Progenitor cell of endocrine pancreas (in vitro differentiated cells): Measurements from ENCODE around the gene RAP1GAP2. TPM values are rescaled to one million over a fixed set of nuclear protein-coding genes. Genes with fewer than 3 reads are reported as not detected.

Source experiments
- DNase-seq: peaks from one replicate; pipeline ENCODE4 v3.0.0; 2021; ENCODE audit warnings: low spot score; ENCODE audit not compliant: unreplicated experiment
- H3K27ac Mint-ChIP-seq: 2 replicates; pipeline ENCODE4 v1.8.0; 2021; ENCODE audit warnings: mild to moderate bottlenecking, moderate library complexity, mixed read lengths
- H3K27me3 Mint-ChIP-seq: 2 replicates; pipeline ENCODE4 v1.8.0; 2021; ENCODE audit warnings: mixed read lengths
- H3K36me3 Mint-ChIP-seq: 2 replicates; pipeline ENCODE4 v1.8.0; 2022; ENCODE audit warnings: mixed read lengths; ENCODE audit not compliant: insufficient read depth
- H3K4me1 Mint-ChIP-seq: 2 replicates; pipeline ENCODE4 v1.8.0; 2021; ENCODE audit warnings: low read depth, mixed read lengths
- H3K4me3 Mint-ChIP-seq: 2 replicates; pipeline ENCODE4 v1.8.0; 2021; ENCODE audit warnings: low read depth, mild to moderate bottlenecking, moderate library complexity, mixed read lengths
- H3K9me3 Mint-ChIP-seq: 2 replicates; pipeline ENCODE4 v1.8.0; 2021; ENCODE audit warnings: low read depth, mixed read lengths
- CTCF ChIP-seq: fragments of 200-600 bp; sonication (generic); IDR thresholded peaks from one replicate; pipeline ENCODE4 v1.5.0; 2021; ENCODE audit warnings: antibody characterized with exemption, mild to moderate bottlenecking; ENCODE audit not compliant: unreplicated experiment
- total RNA-seq: library from RNA; stranded (reverse); gene quantifications from 2 replicates; pipeline ENCODE4 v1.2.1, GENCODE V29; 2021

Gene RAP1GAP2
- total RNA-seq, 1 donor from 2014 or later: 116 TPM

- DNase-seq: no peak
- no peak for TF ChIP-seq CTCF
- Mint-ChIP-seq H3K9me3 (no peaks in the 10 kb centered on the region), H3K4me3 (peak overlapping the region; percentile 11), H3K4me1 (peaks cover 21% of the 10 kb centered on the region), H3K27ac (no peak overlapping the region), H3K36me3 (no peaks in the 10 kb centered on the region), H3K27me3 (no peaks in the 10 kb centered on the region)
Observed at GRCh38 chr17:2850991-2851390, 54.8 kb downstream of the RAP1GAP2 start.

DNA sequence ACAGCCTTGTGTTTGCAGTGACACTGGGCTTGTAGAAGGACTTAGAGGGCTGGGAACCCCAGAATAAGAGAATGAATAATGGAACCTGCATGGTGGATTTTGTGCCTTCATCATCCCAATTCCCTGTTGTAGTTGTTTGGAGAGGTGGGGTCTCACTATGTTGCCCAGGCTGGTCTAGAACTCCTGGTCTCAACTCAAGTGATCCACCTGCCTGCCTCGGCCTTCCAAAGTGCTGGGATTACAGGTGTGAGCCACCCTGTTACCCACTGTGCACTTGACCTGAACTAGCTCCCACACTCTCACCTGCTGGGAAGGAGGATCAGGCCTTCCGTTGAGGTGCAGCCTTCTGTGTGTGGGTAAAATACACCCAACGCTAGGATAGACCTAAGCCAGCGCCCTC lies 55.4 kb downstream of the RAP1GAP2 start:
- Mint-ChIP-seq H3K4me3 (no peak overlapping the region), H3K4me1 (peaks cover 26% of the 10 kb centered on the region), H3K27ac (no peak overlapping the region), H3K36me3 (no peaks in the 10 kb centered on the region), H3K27me3 (no peaks in the 10 kb centered on the region), H3K9me3 (no peaks in the 10 kb centered on the region)
- DNase-seq: no peak
- TF ChIP-seq CTCF: no peak

DNA sequence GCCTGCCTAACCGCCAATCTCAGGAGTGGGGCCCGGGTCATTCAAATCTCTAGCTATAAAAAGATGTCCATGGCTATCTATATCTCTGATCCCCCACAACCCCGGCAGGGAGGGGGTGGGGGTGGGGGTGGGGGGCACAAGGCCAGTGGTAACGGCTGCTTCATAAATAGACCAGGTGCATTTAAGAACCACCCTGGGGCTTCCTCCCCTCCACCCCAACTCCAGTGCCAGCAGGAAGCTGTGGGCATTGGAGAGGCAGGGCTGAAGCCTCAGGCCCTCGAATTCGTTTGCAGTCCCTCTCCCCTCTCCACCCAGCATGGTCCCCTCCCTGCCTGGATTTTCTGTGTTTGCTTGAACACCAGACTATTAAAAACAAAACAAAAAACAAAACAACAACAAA lies 56.0 kb downstream of the RAP1GAP2 start:
- Mint-ChIP-seq H3K36me3 (no peaks in the 10 kb centered on the region), H3K9me3 (no peaks in the 10 kb centered on the region), H3K4me1 (peaks cover 32% of the 10 kb centered on the region), H3K27me3 (no peaks in the 10 kb centered on the region), H3K4me3 (peak overlapping the region; percentile 62), H3K27ac (no peak overlapping the region)
- TF ChIP-seq CTCF: no peak
- DNase-seq: no peak

- Mint-ChIP-seq H3K27me3 (no peaks in the 10 kb centered on the region), H3K4me3 (peak overlapping the region; percentile 58), H3K4me1 (peaks cover 35% of the 10 kb centered on the region), H3K27ac (no peak overlapping the region), H3K36me3 (no peaks in the 10 kb centered on the region), H3K9me3 (no peaks in the 10 kb centered on the region)
- DNase-seq: no peak
- no peak for TF ChIP-seq CTCF
Observed at GRCh38 chr17:2852729-2853282, 56.6 kb downstream of the RAP1GAP2 start.

- H3K27me3 Mint-ChIP-seq: no peaks in the 10 kb centered on the region
- H3K4me3 Mint-ChIP-seq: peak overlapping the region; percentile 94
- peak; percentile 56 for DNase-seq
- H3K9me3 Mint-ChIP-seq: no peaks in the 10 kb centered on the region
- H3K27ac Mint-ChIP-seq: peak overlapping the region; percentile 89
- TF ChIP-seq CTCF: no peak
- peaks cover 2% of the 10 kb centered on the region for H3K36me3 Mint-ChIP-seq
- peaks cover 36% of the 10 kb centered on the region for H3K4me1 Mint-ChIP-seq
Observed at GRCh38 chr17:2853283-2854142, 57.3 kb downstream of the RAP1GAP2 start.
